Psoas muscle (tissue), 8 donors: ENCODE data around the gene MILR1. TPM values are rescaled to one million over a fixed set of nuclear protein-coding genes. Genes with fewer than 3 reads are reported as not detected.
A peak's percentile ranks its signal among the peaks of the same experiment; 100 is the strongest.
"Not testable (repeated sequence)": the region's sequence is repeated elsewhere in the genome, so short reads cannot be mapped to it uniquely, and the experiment has no call there.

Experiments used
- ATAC-seq, 4 donors: fragments of 200-7000 bp; cut with Tn5 transposase; one replicate each; pipeline ENCODE4 v1.9.1; 2020; ENCODE audit warnings: moderate library complexity in 3 of 4, mild to moderate bottlenecking in 2 of 4
- DNase-seq, 2 donors: peaks; one replicate each; pipeline ENCODE4 v3.0.0-alpha.2; 2020
- H3K27ac ChIP-seq: fragments of 200-600 bp; one replicate; pipeline ENCODE4 v1.8.0; 2022
- H3K27me3 ChIP-seq, 3 donors: fragments of 200-600 bp in 1 of 3; one replicate each; pipeline versions ENCODE4 v1.6.1 to v1.8.0; 2013 to 2022; ENCODE audit warnings: low read length in 2 of 3, mild to moderate bottlenecking in 2 of 3, moderate library complexity in 1 of 3; ENCODE audit not compliant: insufficient read depth in 3 of 3
- H3K36me3 ChIP-seq, 2 donors: fragments of 200-600 bp in 1 of 2; one replicate each; pipeline versions ENCODE4 v1.6.1 to v1.8.0; 2013 to 2022; ENCODE audit warnings: low read depth in 1 of 2, mild to moderate bottlenecking in 1 of 2, moderate library complexity in 1 of 2; ENCODE audit not compliant: insufficient read depth in 1 of 2
- H3K4me1 ChIP-seq: fragments of 200-600 bp; one replicate; pipeline ENCODE4 v1.8.0; 2022
- H3K4me3 ChIP-seq: fragments of 200-600 bp; one replicate; pipeline ENCODE4 v1.8.0; 2022; ENCODE audit warnings: mild to moderate bottlenecking
- H3K9me3 ChIP-seq: fragments of 200-600 bp; one replicate; pipeline ENCODE4 v1.8.0; 2022
- CTCF ChIP-seq: fragments of 200-600 bp; IDR thresholded peaks from one replicate; pipeline ENCODE4 v1.8.0; 2022; ENCODE audit warnings: antibody characterized with exemption
- WGBS, 3 donors: extraction: QIAGEN DNeasy Blood & Tissue Kit; methylation state at CpG; one replicate each; pipeline versions ENCODE4 v1.1.6 to v1.1.7; 2013; 5-methylcytosine and 5-hydroxymethylcytosine counted together
- intact Hi-C, 2 donors: fragments of 100-400 bp; cut with DNase I; formaldehyde crosslinking; loops; one replicate each; pipeline versions ENCODE4 v1.11.0 to v1.14.2; 2022
- polyA plus RNA-seq, 3 donors: library from polyadenylated mRNA; stranded (reverse); fragments of 200-250 nt; gene quantifications; one replicate each; pipeline ENCODE4 v1.2.3, GENCODE V29; 2013
- total RNA-seq, 4 donors: library from RNA; stranded (reverse); fragmentation: NEBNext Ultra II Directional in 2 of 4; extraction: Animal tissue kit (Norgen Biotek cat#: 25700) in 2 of 4; gene quantifications; one replicate each; pipeline versions ENCODE4 v1.2.1 to v1.2.4, GENCODE V29; 2021 to 2023
- donor health status: healthy with polysubstance abuse.
- donor health status: DM: no; HTN: no; CAD: no; lungs with moderate emphysema.
- donor health status: Bipolar disorder and iron deficiency.
- donor health status: healthy.
- donor health status: DM: yes; HTN: yes; CAD: no.
- donor health status: DM: no; HTN: no; CAD: no.
- donor health status: DM: no; HTN: no; CAD: no.
- donor health status: DM: yes; HTN: yes; CAD: no.

MILR1 gene
- total and polyA plus RNA-seq, 7 donors: 0.61 to 1.3 (median 1.1) TPM

GRCh38 chr17:64418506-64419339 is 30.2 kb upstream of the MILR1 start:
- 30 to 34% (median 33%) methylated on average over 19 of the region's 19 CpGs for WGBS, 3 donors

GRCh38 chr17:64420143-64420670 is 28.7 kb upstream of the MILR1 start:
- WGBS, 3 donors: 28% methylated on average over 6 of the region's 6 CpGs
- Histone ChIP-seq H3K4me3 (no peak overlapping the region), H3K36me3 (no peaks in the 10 kb centered on the region), H3K4me1 (no peaks in the 10 kb centered on the region), H3K27me3 (no peaks in the 10 kb centered on the region), H3K27ac (no peak overlapping the region), H3K9me3 (no peaks in the 10 kb centered on the region)
- peak; percentile 59 to 86 (median 70) for ATAC-seq
- no peak for DNase-seq
- peak; percentile 74 for TF ChIP-seq CTCF
- intact Hi-C loops: loop anchor here in 1 of 2 donors (1.0 to 5.0 kb wide), 3 partner anchors 71 to 227 kb away; partner anchors contain the start of genes CEP95 and DDX5

More at GRCh38 chr17:64418506-64419339, 30.2 kb upstream of the MILR1 start:
- Histone ChIP-seq H3K27ac (no peak overlapping the region), H3K36me3 (no peaks in the 10 kb centered on the region), H3K9me3 (no peaks in the 10 kb centered on the region), H3K4me1 (no peaks in the 10 kb centered on the region), H3K27me3 (no peaks in the 10 kb centered on the region), H3K4me3 (no peak overlapping the region)
- ATAC-seq (peak in 3 of 4 donors; percentile 48 to 80 (median 65)), DNase-seq (no peak)
- intact Hi-C loops: loop anchor here (1.0 to 5.0 kb wide), 4 partner anchors 96 to 112 kb away; no protein-coding TSS in a partner anchor
- peak; percentile 74 for TF ChIP-seq CTCF

- H3K4me3 ChIP-seq, H3K4me1 ChIP-seq, H3K27ac ChIP-seq, H3K36me3 ChIP-seq, H3K27me3 ChIP-seq, DNase-seq, H3K9me3 ChIP-seq, ATAC-seq: not testable (repeated sequence)
- intact Hi-C loops: loop anchor here in 1 of 2 donors (5.0 kb wide), 2 partner anchors 85 to 225 kb away; partner anchors contain the start of genes CEP95 and DDX5
- WGBS, 3 donors: 72 to 83% (median 79%) methylated on average over 3 to 9 of the region's 9 CpGs
These were observed 26.8 kb upstream of the MILR1 start for GRCh38 chr17:64422121-64422520.

GRCh38 chr17:64423881-64424280 is 25.0 kb upstream of the MILR1 start:
- H3K9me3 ChIP-seq: no peaks in the 10 kb centered on the region
- no peaks in the 10 kb centered on the region for H3K36me3 ChIP-seq
- H3K27ac ChIP-seq: no peak overlapping the region
- TF ChIP-seq CTCF: no peak
- ATAC-seq: no peak
- H3K27me3 ChIP-seq: no peaks in the 10 kb centered on the region
- no peak for DNase-seq
- H3K4me1 ChIP-seq: no peaks in the 10 kb centered on the region
- H3K4me3 ChIP-seq: no peak overlapping the region
- intact Hi-C loops: loop anchor here in 1 of 2 donors (5.0 kb wide), 2 partner anchors 83 to 223 kb away; partner anchors contain the start of genes CEP95 and DDX5
- WGBS, 3 donors: 62 to 79% (median 71%) methylated on average over 3 of the region's 3 CpGs

- DNase-seq (no peak), ATAC-seq (no peak)
- no peak overlapping the region for H3K27ac ChIP-seq
- no peaks in the 10 kb centered on the region for H3K27me3 ChIP-seq
- H3K4me3 ChIP-seq: no peak overlapping the region
- intact Hi-C loops: loop anchor here in 1 of 2 donors (5.0 kb wide), 2 partner anchors 83 to 223 kb away; partner anchors contain the start of genes CEP95 and DDX5
- no peaks in the 10 kb centered on the region for H3K9me3 ChIP-seq
- H3K4me1 ChIP-seq: no peaks in the 10 kb centered on the region
- TF ChIP-seq CTCF: no peak
- 67% methylated on average over 1 of the region's 1 CpG for WGBS, 3 donors
- H3K36me3 ChIP-seq: no peaks in the 10 kb centered on the region
These were observed 24.5 kb upstream of the MILR1 start for GRCh38 chr17:64424324-64424849.
